HUES6 (cell line): Measurements from ENCODE around the gene TMCO1.
"Not testable (repeated sequence)": the region's sequence is repeated elsewhere in the genome, so short reads cannot be mapped to it uniquely, and the experiment has no call there.

ENCODE experiments used
- H3K27ac ChIP-seq: 2 replicates; pipeline ENCODE4 v1.7.0; 2013; ENCODE audit warnings: low read depth, mild to moderate bottlenecking, low read length, inconsistent platforms
- H3K27me3 ChIP-seq: 2 replicates; pipeline ENCODE4 v1.6.1; 2013; ENCODE audit warnings: low read length; ENCODE audit not compliant: control insufficient read depth, insufficient read depth
- H3K36me3 ChIP-seq: 2 replicates; pipeline ENCODE4 v1.6.1; 2013; ENCODE audit warnings: low read length; ENCODE audit not compliant: control insufficient read depth, insufficient read depth
- H3K4me1 ChIP-seq: 2 replicates; pipeline ENCODE4 v1.6.1; 2013; ENCODE audit warnings: low read length; ENCODE audit not compliant: control insufficient read depth, insufficient read depth
- H3K4me3 ChIP-seq: 2 replicates; pipeline ENCODE4 v1.5.1; 2013; ENCODE audit warnings: low read depth, low read length
- H3K9ac ChIP-seq: one replicate; pipeline ENCODE4 v1.6.1; 2013; ENCODE audit warnings: mild to moderate bottlenecking, low read length
- H3K9me3 ChIP-seq: 2 replicates; pipeline ENCODE4 v1.6.1; 2013; ENCODE audit warnings: low read depth, low read length; ENCODE audit not compliant: control insufficient read depth, insufficient read depth

Gene TMCO1

DNA sequence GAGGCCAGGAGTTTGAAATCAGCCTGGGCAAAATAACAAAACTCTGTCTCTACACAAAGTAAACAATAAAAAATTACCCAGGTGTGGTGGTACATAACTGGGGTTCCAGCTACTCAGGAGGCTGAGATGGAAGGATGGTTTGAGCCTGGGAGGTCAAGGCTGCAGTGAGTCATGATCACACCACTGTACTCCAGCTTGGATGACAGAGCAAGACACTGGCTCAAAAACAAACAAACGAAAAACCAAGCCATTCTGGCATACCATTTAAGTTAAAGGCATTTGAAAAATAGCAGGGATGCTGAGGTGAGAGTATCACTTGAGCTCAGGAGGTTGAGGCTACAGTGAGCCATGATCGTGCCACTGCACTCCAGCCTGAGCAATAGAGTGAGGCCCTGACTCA lies 65.0 kb downstream of the TMCO1 start:
- Histone ChIP-seq H3K27ac (no peak overlapping the region), H3K27me3 (no peaks in the 10 kb centered on the region), H3K9me3 (no peaks in the 10 kb centered on the region), H3K4me3 (no peak overlapping the region), H3K36me3 (no peaks in the 10 kb centered on the region), H3K4me1 (no peaks in the 10 kb centered on the region), H3K9ac (no peak overlapping the region)

DNA sequence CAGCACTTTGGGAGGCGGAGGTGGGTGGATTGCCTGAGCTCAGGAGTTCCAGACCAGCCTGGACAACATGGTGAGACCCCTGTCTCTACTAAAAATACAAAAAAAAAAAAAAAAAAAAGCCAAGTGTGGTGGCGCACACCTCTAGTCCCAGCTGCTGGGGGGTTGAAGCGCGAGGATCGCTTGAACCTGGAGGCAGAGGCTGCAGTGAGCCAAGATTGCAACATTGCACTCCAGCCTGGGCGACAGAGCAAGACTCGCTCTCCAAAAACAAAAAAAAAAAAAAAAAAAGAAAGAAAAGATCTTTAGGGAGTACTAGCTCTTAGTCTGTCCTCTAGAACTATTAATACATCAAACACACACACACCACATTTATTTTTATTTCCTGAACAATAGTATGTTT lies 66.7 kb downstream of the TMCO1 start:
- not testable (repeated sequence) for H3K4me1 ChIP-seq

DNA sequence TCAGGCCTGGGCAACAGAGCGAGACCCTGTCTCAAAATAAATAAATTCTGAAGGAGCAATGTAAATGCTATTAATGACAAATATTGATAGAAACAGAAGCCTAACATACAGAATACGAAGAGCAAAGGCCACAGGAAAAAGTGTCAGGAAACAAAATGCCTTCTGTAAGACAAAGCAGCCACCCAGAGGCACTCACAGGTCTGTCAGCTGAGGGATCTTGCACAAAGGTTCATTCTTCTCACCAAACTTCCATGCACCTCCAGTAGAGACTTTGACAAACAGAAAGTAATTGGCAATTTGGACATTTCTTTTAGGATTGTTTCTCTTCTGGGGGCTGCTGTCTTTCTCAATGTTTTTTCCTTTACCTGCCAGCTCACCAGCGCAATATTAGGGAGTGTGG lies 69.1 kb downstream of the TMCO1 start:
- no peak overlapping the region for H3K4me3 ChIP-seq
- no peaks in the 10 kb centered on the region for H3K27me3 ChIP-seq
- H3K9ac ChIP-seq = no peak overlapping the region
- H3K4me1 ChIP-seq = no peaks in the 10 kb centered on the region
- no peak overlapping the region for H3K27ac ChIP-seq
- H3K9me3 ChIP-seq = no peaks in the 10 kb centered on the region
- H3K36me3 ChIP-seq = peaks cover under 1% of the 10 kb centered on the region; the same call in 1 of the 2 replicates

More for the DNA sequence above, 66.7 kb downstream of the TMCO1 start:
- H3K9me3 ChIP-seq, H3K9ac ChIP-seq, H3K27ac ChIP-seq, H3K4me3 ChIP-seq, H3K36me3 ChIP-seq, H3K27me3 ChIP-seq: not testable (repeated sequence)

GRCh38 chr1:165698761-165699052 lies 70.0 kb downstream of the TMCO1 start:
- H3K4me1 ChIP-seq = no peaks in the 10 kb centered on the region
- H3K27ac ChIP-seq = no peak overlapping the region
- H3K4me3 ChIP-seq = peak overlapping the region; percentile 87
- peak overlapping the region; percentile 64 for H3K9ac ChIP-seq
- no peaks in the 10 kb centered on the region for H3K9me3 ChIP-seq
- H3K36me3 ChIP-seq = peaks cover 6% of the 10 kb centered on the region; the same call in 1 of the 2 replicates
- H3K27me3 ChIP-seq = no peaks in the 10 kb centered on the region

GRCh38 chr1:165697881-165698760 lies 70.5 kb downstream of the TMCO1 start, which contains the start of gene ALDH9A1:
Gene ALDH9A1, minus strand, starts transcription at chr1:165698562. Its CDS starts 4 bp downstream, at chr1:165698558.
- Histone ChIP-seq H3K4me1 (no peaks in the 10 kb centered on the region), H3K27ac (peak within 1 kb of the TSS; percentile 83), H3K9me3 (no peaks in the 10 kb centered on the region), H3K9ac (peak within 1 kb of the TSS; percentile 93), H3K4me3 (peak within 1 kb of the TSS; percentile 87), H3K36me3 (peaks cover 6% of the 10 kb centered on the region; the same call in 1 of the 2 replicates), H3K27me3 (no peaks in the 10 kb centered on the region)

DNA sequence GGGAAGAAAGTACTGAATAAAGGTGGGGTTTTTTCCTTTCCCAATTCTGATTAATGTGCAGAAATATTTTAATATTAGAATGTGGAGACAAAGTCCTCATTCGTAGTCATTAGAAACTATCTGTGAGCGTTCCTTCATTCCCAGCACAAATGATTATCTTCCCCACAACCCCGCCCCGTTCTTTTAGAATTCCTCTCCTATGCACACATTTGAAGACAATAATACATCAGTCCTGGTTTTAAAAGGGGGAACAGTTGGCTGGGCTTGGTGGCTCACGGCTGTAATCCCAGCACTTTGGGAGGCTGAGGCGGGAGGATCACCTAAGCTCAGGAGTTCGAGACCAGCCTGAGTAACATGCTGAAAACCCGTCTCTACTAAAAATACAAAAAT lies 71.2 kb downstream of the TMCO1 start:
- Histone ChIP-seq H3K9me3 (no peaks in the 10 kb centered on the region), H3K36me3 (peaks cover 6% of the 10 kb centered on the region; the same call in 1 of the 2 replicates), H3K27ac (no peak overlapping the region), H3K4me3 (peak overlapping the region; percentile 87), H3K4me1 (no peaks in the 10 kb centered on the region), H3K27me3 (no peaks in the 10 kb centered on the region), H3K9ac (peak overlapping the region; percentile 93)

DNA sequence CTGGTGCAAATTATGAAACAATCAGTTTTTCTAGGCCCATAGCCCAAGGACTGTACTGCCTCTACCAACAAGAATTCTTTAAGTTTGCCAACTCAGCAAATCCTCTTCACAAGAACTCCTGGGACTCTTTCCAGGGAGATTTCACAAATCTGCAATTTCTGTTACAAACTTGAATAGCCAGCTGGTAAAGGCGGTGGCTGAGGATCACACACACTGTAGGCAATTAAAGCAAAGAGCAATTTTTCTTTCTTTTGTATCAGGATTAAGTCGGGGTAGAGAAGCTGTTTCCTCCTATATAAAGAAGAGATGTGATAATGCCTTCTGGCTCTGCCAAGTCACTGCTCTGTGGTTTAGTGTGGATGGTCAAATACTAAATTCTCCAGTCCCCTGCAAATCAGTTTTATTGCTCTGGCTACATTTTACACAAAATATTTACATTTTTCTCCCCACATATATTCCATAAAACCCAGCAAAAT lies 72.0 kb downstream of the TMCO1 start:
- Histone ChIP-seq H3K9ac (no peak overlapping the region), H3K27ac (no peak overlapping the region), H3K9me3 (no peaks in the 10 kb centered on the region), H3K27me3 (no peaks in the 10 kb centered on the region), H3K4me1 (no peaks in the 10 kb centered on the region), H3K36me3 (peaks cover 6% of the 10 kb centered on the region; the same call in 1 of the 2 replicates), H3K4me3 (peak overlapping the region; percentile 87; the same call in 1 of the 2 replicates)

DNA sequence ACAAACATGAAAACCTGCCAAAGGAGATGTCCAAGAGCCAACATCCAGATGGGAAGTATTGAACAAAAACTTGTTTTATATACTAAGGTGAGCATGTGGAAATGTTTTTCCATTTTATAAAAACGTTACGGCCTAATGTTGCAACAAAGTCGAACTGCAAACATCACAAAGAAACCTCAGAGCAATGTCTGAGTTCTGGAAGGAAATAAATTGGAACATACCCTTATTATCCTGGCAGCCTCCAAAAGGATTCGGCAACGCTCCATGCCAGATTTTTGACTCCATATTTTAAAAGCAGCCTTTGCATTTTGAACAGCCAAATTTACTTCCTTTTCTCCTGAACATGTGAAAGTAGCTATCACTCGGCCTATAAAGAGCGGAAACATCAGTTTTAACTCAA lies 73.6 kb downstream of the TMCO1 start:
- Histone ChIP-seq H3K4me1 (no peaks in the 10 kb centered on the region), H3K27me3 (no peaks in the 10 kb centered on the region), H3K4me3 (no peak overlapping the region), H3K36me3 (peaks cover 12% of the 10 kb centered on the region), H3K9ac (no peak overlapping the region), H3K9me3 (peaks cover 11% of the 10 kb centered on the region), H3K27ac (no peak overlapping the region)

GRCh38 chr1:165688046-165688445 lies 80.6 kb downstream of the TMCO1 start:
- Histone ChIP-seq H3K27me3 (no peaks in the 10 kb centered on the region), H3K36me3 (peaks cover 21% of the 10 kb centered on the region)

DNA sequence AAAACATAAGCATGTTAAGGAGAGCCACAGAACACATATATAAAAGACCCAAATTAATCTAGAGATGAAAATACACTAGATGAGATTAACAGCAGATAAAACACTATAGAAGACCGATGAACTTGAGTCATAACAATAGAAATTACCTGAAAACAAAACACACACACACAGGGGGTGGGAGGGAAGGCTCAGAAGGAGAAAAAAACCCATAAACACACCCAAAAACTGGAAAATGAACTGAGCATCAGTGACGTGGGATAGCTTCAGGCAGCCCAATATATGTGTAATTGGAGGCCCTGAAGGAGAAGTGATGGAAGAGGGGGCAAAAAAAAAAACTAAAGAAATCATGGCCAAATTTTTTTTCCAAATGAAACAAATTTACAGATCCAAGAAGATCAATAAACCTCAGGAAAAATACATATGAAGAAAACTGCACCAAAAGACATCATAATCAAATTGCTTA lies 81.7 kb downstream of the TMCO1 start:
- no peak overlapping the region for H3K27ac ChIP-seq
- H3K9ac ChIP-seq = no peak overlapping the region
- no peaks in the 10 kb centered on the region for H3K4me1 ChIP-seq
- no peaks in the 10 kb centered on the region for H3K27me3 ChIP-seq
- peaks cover 11% of the 10 kb centered on the region for H3K9me3 ChIP-seq
- no peak overlapping the region for H3K4me3 ChIP-seq
- H3K36me3 ChIP-seq = peaks cover 32% of the 10 kb centered on the region

More at GRCh38 chr1:165688046-165688445, 80.6 kb downstream of the TMCO1 start:
- Histone ChIP-seq H3K4me3 (no peak overlapping the region), H3K27ac (no peak overlapping the region), H3K9me3 (peaks cover 11% of the 10 kb centered on the region), H3K4me1 (no peaks in the 10 kb centered on the region), H3K9ac (no peak overlapping the region)
